Superior temporal gyrus (tissue), 1 donor: ENCODE data around the gene DMXL2.
"Not testable (repeated sequence)": the region's sequence is repeated elsewhere in the genome, so short reads cannot be mapped to it uniquely, and the experiment has no call there.

ENCODE experiments used
- DNase-seq: peaks from one replicate; pipeline ENCODE4 v3.0.0-alpha.2; 2016; ENCODE audit errors: extremely low spot score

DMXL2 gene

GRCh38 chr15:51624022-51624421 lies 1.5 kb upstream of the DMXL2 start:
- no peak for DNase-seq

DNA sequence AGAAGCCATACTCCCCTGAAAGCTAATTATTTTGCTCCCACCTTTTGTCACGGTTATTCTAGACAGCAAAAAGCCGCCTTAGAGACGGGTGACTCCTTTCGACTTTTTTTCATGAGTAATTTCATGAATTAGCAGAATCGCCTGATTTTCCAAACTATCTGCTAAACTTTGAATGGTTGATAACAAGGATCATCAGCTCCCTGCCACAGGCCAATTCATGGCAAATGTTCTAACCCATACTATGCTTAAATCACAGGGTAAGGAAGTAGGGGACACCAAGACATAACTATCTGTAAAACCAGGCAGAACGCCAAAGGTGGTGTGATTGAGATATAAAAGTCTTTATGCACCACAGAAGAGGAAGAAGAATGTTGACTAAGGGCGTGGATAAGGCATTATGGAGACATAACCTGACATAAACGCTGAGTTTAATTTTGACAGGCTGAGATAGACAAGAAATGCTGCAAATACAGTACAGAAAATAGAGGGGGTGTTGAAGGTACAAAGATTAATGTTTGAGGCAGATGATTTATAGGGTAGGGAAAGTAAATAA lies 891 bp upstream of the DMXL2 start:
- DNase-seq: peak; percentile 52

DNA sequence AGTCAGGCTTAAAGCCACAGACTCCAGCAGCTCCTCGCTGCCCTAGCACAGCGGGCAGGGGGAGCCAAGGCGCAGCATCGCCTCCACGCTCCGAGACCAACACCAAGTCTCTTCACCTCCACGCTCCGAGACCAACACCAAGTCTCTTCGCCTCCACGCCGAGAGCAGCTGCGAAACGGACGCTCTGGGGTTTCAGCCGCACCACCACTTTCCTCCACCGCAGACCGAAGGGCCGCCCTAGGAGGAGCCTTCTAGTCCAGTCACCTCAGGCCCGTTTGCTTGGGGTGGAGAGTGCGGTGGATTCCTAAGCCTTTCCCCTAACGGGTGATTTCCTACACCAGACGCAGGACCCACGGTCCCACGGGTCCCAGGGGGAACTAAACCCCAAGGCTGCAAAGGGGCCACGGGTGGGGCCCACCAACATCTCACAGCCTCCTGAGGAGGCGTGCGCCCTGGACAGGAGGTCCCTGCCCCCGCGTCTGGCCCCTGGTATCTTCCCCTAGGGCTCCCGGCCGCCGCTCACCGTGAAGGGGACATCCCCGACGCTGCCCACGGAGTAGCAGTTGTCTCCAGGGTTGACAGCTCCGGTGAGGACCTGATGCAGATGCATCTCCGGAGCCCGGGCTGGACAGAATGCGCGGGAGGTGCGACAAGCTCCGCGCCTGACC lies 501 bp downstream of the DMXL2 start:
- peak; percentile 70 for DNase-seq

DNA sequence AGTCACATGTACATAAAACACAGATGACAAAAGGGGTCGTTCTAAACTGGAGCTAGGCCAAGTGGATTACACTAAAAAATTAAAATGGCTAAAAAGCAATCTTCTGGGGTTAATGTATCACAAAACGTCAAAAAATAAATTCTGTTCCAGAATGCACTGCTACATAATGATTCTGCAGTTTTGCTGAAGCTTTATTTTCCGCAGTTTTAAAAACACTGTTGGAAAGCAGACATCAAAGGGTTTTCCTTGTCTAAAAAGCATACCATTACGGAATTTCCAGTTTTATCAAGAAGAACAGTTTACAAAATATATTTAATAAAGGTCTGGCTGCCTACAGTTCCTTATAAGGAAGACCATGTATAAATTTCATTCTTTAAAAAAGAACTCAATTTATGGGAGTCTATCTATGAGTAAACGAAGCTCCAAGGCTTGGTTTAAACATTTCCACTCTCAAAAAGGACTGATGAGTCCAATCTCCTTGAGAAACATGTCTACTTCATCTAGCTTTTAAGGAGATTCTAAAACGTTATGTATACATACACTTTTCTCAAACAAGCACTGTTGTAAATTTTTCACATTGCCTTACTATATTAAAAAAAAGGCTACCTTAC lies 1.3 kb downstream of the DMXL2 start:
- peak; percentile 52 for DNase-seq

DNA sequence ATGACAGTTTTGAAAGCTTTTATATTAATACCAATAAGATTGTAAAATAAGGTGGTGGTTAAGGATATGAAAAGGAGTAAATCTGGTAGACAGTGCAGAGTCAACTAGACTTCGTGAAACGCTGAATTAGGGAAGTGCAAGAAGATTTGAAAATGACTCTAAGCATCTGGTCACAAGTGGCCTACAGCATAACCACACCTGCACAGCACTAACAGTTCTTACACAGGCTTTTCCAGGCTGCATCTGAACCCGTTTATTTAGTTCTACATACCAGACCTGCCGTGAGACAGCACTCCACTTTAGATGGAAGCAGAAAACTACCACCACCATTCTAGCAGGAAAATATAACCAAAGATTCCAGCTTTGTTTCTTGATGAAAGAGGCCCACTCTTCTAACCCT lies 1.9 kb downstream of the DMXL2 start:
- peak; percentile 41 for DNase-seq

DNA sequence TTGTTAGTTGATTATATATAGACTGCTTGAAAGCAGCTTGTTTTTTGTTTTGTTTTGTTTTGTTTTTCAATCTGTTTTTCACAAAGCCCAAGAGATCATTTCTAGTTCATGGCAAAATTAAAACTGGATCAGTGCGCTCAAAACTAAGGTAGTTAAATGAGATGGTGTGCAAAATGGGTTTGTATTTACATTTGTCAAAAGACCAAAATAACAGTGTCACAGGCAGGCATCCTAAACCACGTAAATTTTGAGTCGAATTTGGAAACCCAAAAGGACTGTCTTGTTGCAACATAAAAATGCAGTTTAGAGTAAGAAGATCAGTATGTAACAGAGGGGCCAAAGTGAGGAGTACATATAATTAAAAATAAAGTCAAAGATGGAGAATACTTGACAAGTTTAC lies 2.4 kb downstream of the DMXL2 start:
- no peak for DNase-seq

- no peak for DNase-seq
These were observed 3.1 kb downstream of the DMXL2 start for GRCh38 chr15:51619331-51620035.

DNA sequence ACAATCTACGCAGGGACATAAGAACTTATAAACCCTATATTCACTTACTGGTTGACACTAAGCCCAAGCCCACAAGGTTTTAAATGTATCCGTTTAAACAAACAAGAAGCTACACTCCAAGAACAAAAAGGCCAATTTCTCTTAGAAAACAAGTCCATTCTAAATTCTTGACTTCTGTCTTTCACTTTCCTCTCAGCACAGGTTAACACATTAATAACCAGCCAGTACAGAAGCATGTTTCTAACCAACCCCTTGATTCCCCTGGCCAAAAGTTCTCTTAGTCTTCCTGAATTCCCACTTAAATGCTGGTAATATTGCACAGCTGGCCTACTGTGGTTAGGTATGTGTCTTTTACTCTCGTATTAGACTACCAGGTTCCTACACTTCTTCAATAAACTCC lies 4.7 kb downstream of the DMXL2 start:
- no peak for DNase-seq

GRCh38 chr15:51613951-51614350 lies 8.6 kb downstream of the DMXL2 start:
- no peak for DNase-seq

DNA sequence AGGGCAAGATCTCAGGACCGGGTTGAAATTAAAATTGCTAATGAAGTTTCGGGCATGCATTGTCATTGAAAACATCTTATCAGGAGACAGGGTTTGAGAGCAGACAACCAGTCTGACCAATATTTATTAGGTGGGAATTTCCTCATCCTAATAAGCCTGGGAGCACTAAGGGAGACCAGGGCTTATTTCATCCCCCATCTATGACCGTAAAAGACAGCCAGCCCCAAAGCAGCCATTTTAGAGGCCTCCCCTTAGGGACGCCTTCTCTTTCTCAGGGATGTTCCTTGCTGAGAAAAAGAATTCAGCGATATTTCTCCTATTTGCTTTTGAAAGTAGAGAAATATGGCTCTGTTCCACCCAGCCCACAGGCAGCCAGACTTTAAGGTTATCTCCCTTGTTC lies 9.9 kb downstream of the DMXL2 start:
- DNase-seq: not testable (repeated sequence)

DNA sequence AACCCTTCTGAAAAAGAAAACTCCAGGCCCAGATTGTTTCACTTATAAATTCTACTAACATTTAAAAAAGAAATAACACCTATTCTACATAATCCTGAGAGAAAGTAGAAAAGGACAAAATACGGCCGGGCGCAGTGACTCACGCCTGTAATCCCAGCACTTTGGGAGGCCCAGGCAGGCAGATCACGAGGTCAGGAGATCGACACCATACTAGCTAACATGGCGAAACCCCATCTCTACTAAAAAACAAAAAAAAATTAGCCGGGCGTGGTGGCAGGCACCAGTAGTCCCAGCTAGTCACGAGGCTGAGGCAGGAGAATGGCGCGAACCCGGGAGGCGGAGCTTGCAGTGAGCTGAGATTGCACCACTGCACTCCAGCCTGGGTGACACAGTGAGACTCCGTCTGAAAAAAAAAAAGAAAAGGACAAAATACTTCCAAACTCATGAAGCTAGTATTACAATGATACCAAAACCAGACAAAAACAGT lies 19.1 kb downstream of the DMXL2 start:
- not testable (repeated sequence) for DNase-seq

DNA sequence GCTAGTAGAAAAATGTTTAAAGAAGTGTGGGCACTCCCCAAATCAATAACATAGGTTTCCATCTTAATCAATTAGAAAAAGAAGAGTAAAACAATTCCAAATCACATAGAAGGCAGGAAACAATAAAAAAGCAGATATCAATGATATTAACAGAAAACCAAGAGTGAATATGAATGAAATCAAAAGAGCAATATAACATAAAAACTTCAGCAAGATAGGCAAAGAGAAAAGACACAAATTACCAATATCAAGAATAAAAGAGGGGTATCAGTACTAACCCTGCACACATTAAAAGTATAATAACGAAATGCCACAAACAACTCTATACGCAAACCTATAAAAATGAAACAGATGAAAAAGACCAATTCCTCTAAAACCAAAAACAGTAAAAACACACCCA lies 19.6 kb downstream of the DMXL2 start:
- DNase-seq: no peak

- no peak for DNase-seq
These were observed 20.1 kb downstream of the DMXL2 start for GRCh38 chr15:51602484-51602883.

DNA sequence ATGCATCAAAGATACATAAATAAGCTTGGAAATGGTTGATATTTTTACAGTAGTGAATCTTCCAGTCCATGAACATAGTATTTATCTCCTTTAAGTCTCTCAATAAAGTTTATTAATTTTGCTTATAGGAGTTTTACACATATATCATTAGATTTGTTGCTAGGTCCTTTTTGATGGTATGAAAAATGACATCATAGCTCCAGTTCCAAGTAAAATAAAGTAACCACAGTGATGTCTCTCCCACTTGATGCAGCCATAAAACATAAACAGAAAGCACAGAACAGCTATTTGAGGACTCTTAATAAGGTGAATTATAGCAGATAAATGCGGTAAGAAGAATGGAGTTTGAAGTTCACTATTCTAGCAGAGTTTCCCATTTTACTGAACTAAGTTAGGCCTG lies 20.8 kb downstream of the DMXL2 start:
- no peak for DNase-seq

GRCh38 chr15:51600114-51600513 lies 22.5 kb downstream of the DMXL2 start:
- DNase-seq: no peak

DNA sequence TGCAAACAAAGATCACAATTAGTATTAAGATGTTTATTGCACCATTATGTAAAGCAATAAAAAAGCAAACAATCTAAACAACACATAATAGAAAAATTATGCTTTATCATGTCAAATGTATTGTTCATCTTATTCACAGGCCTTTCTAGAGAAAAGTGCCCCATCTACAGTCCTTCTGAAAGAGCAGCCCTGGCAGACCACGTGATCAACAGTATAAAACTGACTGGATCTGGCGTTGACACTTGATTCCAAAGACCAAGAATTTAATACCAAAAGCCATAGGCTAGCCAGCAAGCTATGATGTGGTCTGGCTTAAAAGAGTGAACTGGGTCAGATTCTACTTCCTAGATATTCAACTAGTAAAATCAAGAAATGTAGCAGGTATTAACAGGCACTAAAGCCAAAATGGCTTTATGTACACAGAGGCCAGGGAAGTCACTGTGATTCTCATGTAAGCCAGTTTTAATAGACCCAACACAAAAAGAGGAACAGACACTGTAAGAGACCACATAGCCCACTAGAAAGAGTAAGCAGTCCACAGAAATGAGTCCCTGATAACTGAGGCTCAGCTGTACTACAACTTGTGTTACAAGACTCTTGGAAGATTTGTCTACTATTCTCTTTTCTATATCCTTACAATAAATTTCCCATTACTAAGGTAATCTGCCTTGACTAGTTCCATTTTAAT lies 32.5 kb downstream of the DMXL2 start:
- DNase-seq: no peak

DNA sequence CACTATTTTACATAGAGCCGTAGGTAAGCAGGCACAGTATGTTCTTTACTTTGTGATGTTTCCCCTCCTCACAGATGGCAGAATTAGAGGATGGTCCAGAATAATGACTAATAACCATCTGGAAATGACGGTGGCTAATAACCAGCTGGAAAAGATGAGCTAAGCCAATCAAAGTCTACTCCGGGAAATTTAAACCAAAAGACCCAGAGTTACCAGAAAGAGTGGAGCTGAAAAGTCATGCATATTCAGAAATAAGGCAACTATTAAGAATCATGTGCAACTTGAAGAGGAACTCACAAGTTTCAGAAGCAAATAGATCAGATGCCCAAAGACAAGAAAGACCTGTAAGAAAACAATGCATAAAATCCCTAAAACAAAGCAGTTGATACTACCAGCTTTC lies 33.6 kb downstream of the DMXL2 start:
- DNase-seq: no peak

GRCh38 chr15:51585986-51586385 lies 36.6 kb downstream of the DMXL2 start:
- DNase-seq: no peak

DNA sequence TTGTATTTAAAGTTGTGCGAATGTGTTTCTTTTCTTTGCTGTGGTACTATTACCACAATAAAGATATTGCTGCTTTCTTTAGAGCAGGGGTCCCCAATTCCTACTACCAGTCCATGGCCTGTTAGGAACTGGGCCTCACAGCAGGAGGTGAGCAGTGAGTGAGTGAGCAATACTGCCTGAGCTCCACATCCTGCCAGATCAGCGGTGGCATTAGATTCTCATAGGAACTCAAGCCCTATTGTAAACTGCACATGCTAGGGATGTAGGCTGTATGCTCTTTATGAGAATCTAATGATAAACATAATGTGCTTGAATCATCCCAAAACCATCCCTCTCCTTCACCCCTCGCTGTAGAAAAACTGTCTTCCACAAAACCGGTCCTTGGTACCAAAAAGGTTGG lies 41.6 kb downstream of the DMXL2 start:
- DNase-seq: no peak

DNA sequence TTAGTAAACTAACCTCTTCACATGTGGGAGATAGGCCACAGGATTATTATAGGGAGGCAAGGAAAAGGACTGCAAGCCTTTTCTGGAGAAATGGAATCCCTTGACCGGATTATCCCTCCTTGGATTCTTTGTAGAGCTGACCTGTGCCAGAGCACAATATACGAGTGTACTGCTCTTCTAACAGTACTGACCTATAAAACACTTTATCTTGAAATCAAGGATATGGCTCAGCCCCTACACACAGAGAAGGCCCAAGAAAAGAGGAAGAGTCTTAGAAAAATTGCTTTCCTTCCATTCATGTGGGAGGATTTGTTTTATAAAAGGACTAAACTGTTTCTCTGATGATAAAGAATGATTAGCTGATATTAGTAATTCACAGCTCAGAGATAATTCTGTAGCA lies 42.2 kb downstream of the DMXL2 start:
- no peak for DNase-seq

DNA sequence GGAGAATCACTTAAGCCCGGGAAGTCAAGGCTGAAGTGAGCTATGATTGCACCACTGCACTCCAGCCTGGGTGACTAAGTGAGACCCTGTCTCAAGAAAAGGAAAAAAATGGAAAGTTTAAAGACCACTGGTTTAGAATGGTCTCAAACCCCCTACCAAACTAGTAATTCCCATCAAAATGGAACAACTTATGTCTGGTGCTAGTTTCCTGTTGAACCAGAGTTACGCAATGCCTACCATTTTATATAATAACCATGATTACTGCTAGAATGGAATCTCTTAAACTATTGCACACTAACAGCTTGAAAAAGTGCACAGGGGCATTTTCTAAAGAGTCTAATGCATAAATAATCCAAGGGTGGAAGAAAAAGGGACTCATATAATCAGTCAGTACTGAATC lies 43.6 kb downstream of the DMXL2 start:
- DNase-seq: no peak

DNA sequence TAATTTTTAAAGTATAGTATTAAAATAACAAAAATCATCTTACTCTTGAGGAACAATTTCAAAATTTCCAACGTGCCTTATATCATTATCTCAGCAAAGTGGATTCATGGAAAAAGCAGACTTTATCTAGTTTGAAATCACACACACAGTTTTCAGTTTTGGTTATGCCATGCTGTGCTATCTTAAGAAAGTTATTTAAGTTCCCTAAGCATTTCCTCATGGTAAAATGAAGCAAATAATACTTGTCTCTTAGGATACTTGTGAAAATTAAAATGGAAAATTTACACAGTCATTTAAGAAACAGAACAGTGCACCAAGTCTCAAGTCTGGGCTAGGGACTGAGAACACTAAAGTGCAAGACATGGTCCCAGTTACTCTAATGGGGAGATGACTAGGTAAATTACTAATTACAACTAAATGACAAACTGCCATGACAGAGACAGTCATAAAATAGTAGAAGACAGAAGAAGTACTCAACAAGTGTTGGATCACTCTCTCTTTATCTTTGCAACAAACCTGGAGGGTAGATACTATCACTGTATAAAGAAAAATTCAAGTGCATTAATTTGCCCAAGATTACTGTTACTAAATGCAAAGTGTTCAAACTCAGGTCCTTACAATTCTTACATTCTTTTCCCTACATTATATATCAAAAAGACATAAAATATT lies 44.8 kb downstream of the DMXL2 start:
- no peak for DNase-seq
